Gastroesophageal sphincter (tissue), 3 donors: ENCODE data around the gene GNG4.

Source experiments
- CTCF ChIP-seq, 4 experiments: fragments of 200-600 bp in 2 of 4; fragments of 450-650 bp in 2 of 4; sonication (generic) in 1 of 4; IDR thresholded peaks; one replicate each; pipeline ENCODE4 v1.5.1; 2017 to 2019; ENCODE audit warnings: antibody characterized with exemption in 4 of 4, mild to moderate bottlenecking in 2 of 4, moderate library complexity in 2 of 4
- EP300 ChIP-seq: sonication (generic); formaldehyde crosslinking; IDR thresholded peaks from one replicate; pipeline ENCODE4 v1.6.1; 2017; ENCODE audit warnings: antibody characterized with exemption, mild to moderate bottlenecking
- POLR2A ChIP-seq, 2 donors: fragments of 450-650 bp; IDR thresholded peaks; one replicate each; pipeline ENCODE4 v1.6.1; 2017; ENCODE audit warnings: antibody characterized with exemption in 2 of 2, mild to moderate bottlenecking in 2 of 2, moderate library complexity in 1 of 2
- POLR2AphosphoS5 ChIP-seq: sonication (generic); formaldehyde crosslinking; IDR thresholded peaks from one replicate; pipeline ENCODE4 v1.6.1; 2017; ENCODE audit warnings: antibody characterized with exemption

- TF ChIP-seq EP300 (no peak), CTCF (IDR thresholded peaks at IDR 0.05) (no peak), POLR2AphosphoS5 (no peak), POLR2A (IDR thresholded peaks at IDR 0.05) (no peak)
These were observed 23.8 kb downstream of the GNG4 start for GRCh38 chr1:235625831-235626230.
